SU-DHL-6 (cell line): Measurements from ENCODE around the gene SUPT3H.

Experiments
- H2AFZ ChIP-seq: fragments of 200-600 bp; sonication (generic); 2 replicates; pipeline ENCODE4 v1.6.1; 2014; ENCODE audit warnings: low read depth, mild to moderate bottlenecking, moderate library complexity, mixed read lengths, antibody characterized with exemption, low read length; ENCODE audit not compliant: severe bottlenecking
- H3F3A ChIP-seq: fragments of 200-600 bp; shearing (Covaris generic); 2 replicates; pipeline ENCODE4 v1.6.0; 2016; ENCODE audit warnings: antibody characterized with exemption, mild to moderate bottlenecking; ENCODE audit not compliant: insufficient read depth
- H3K27ac ChIP-seq: fragments of 200-600 bp; sonication (generic); 2 replicates; pipeline ENCODE4 v1.5.1; 2016; ENCODE audit warnings: low read depth, mild to moderate bottlenecking, low read length, moderate library complexity, mixed read lengths
- H3K27me3 ChIP-seq: fragments of 200-600 bp; sonication (generic), shearing (Covaris generic); 2 replicates; pipeline ENCODE4 v1.6.0; 2014; ENCODE audit warnings: mild to moderate bottlenecking, low read length
- H3K36me3 ChIP-seq: fragments of 200-600 bp; sonication (generic); 2 replicates; pipeline ENCODE4 v1.6.1; 2014; ENCODE audit warnings: mild to moderate bottlenecking, low read length, mixed read lengths
- H3K4me2 ChIP-seq: fragments of 300-600, 200-600 bp; shearing (Covaris generic), sonication (generic); 2 replicates; pipeline ENCODE4 v1.6.0; 2014; ENCODE audit warnings: low read length, low read depth, mild to moderate bottlenecking; ENCODE audit not compliant: poor library complexity, severe bottlenecking
- H3K4me3 ChIP-seq: fragments of 200-600 bp; sonication (generic); 2 replicates; pipeline ENCODE4 v1.5.1; 2014; ENCODE audit warnings: antibody characterized with exemption, low read length, mild to moderate bottlenecking, mixed read lengths; ENCODE audit not compliant: insufficient read depth, poor library complexity, severe bottlenecking
- H3K79me2 ChIP-seq: fragments of 200-600 bp; sonication (generic); 2 replicates; pipeline ENCODE4 v1.6.1; 2014; ENCODE audit warnings: mild to moderate bottlenecking, low read length, moderate library complexity; ENCODE audit not compliant: insufficient read depth
- H3K9ac ChIP-seq: fragments of 200-600 bp; sonication (generic); 2 replicates; pipeline ENCODE4 v1.7.0; 2014; ENCODE audit warnings: mild to moderate bottlenecking, low read length
- H3K9me2 ChIP-seq: fragments of 200-600 bp; sonication (generic); replicated peaks from 2 replicates; pipeline ENCODE4 v1.6.1; 2014; ENCODE audit warnings: low read length; ENCODE audit not compliant: insufficient read depth
- H3K9me3 ChIP-seq: fragments of 200-600 bp; sonication (generic); 2 replicates; pipeline ENCODE4 v1.6.1; 2014; ENCODE audit warnings: low read length, mixed read lengths; ENCODE audit not compliant: insufficient read depth
- H4K20me1 ChIP-seq: fragments of 200-600 bp; sonication (generic); 2 replicates; pipeline ENCODE4 v1.6.1; 2014; ENCODE audit warnings: low read depth, mild to moderate bottlenecking, antibody characterized with exemption, low read length, moderate library complexity, mixed read lengths
- CTCF ChIP-seq: fragments of 200-600 bp; sonication (generic); IDR thresholded peaks from one replicate; pipeline ENCODE4 v1.5.1; 2017; ENCODE audit warnings: antibody characterized with exemption, mild to moderate bottlenecking, low read length, moderate library complexity; ENCODE audit not compliant: insufficient read depth, poor library complexity, severe bottlenecking
- EZH2phosphoT487 ChIP-seq: fragments of 200-600 bp; sonication (generic), shearing (Covaris generic); conservative IDR thresholded peaks from 2 replicates; pipeline ENCODE4 v1.6.1; 2018; ENCODE audit warnings: mild to moderate bottlenecking, antibody characterized with exemption, low read length, moderate library complexity, mixed read lengths

Gene SUPT3H

GRCh38 chr6:45155341-45155894, 222.3 kb downstream of the SUPT3H start:
- H2AFZ ChIP-seq: no peak overlapping the region
- no peak overlapping the region for H3K27ac ChIP-seq
- H3K36me3 ChIP-seq: no peaks in the 10 kb centered on the region
- H3K9me3 ChIP-seq: no peaks in the 10 kb centered on the region
- H3K4me3 ChIP-seq: no peak overlapping the region
- TF ChIP-seq EZH2phosphoT487 (no peak), CTCF (no peak)
- H3K79me2 ChIP-seq: no peaks in the 10 kb centered on the region
- H3F3A ChIP-seq: no peaks in the 10 kb centered on the region
- no peaks in the 10 kb centered on the region for H3K9me2 ChIP-seq
- H4K20me1 ChIP-seq: no peaks in the 10 kb centered on the region
- H3K9ac ChIP-seq: no peak overlapping the region
- H3K27me3 ChIP-seq: no peaks in the 10 kb centered on the region
- no peak overlapping the region for H3K4me2 ChIP-seq

GRCh38 chr6:45154679-45155078, 223.1 kb downstream of the SUPT3H start:
- no peaks in the 10 kb centered on the region for H4K20me1 ChIP-seq
- no peak overlapping the region for H2AFZ ChIP-seq
- no peaks in the 10 kb centered on the region for H3K9me2 ChIP-seq
- H3K9me3 ChIP-seq: no peaks in the 10 kb centered on the region
- no peaks in the 10 kb centered on the region for H3K27me3 ChIP-seq
- H3K79me2 ChIP-seq: no peaks in the 10 kb centered on the region
- H3K4me2 ChIP-seq: no peak overlapping the region
- H3K4me3 ChIP-seq: no peak overlapping the region
- TF ChIP-seq EZH2phosphoT487: no peak
- no peak for TF ChIP-seq CTCF
- no peaks in the 10 kb centered on the region for H3F3A ChIP-seq
- no peaks in the 10 kb centered on the region for H3K36me3 ChIP-seq
- no peak overlapping the region for H3K9ac ChIP-seq
- H3K27ac ChIP-seq: no peak overlapping the region

GRCh38 chr6:45148711-45149341, 228.9 kb downstream of the SUPT3H start:
- Histone ChIP-seq H3K27ac (no peak overlapping the region), H3K9me3 (no peaks in the 10 kb centered on the region), H3K27me3 (no peaks in the 10 kb centered on the region), H3F3A (no peaks in the 10 kb centered on the region), H3K79me2 (no peaks in the 10 kb centered on the region), H3K4me3 (no peak overlapping the region), H3K36me3 (no peaks in the 10 kb centered on the region), H4K20me1 (no peaks in the 10 kb centered on the region), H3K9me2 (no peaks in the 10 kb centered on the region), H3K9ac (no peak overlapping the region), H2AFZ (no peak overlapping the region), H3K4me2 (no peak overlapping the region)
- TF ChIP-seq CTCF (no peak), EZH2phosphoT487 (no peak)
